DOHH2 (cell line): ENCODE measurements around the gene FOSL1.

Experiments
- H3F3A ChIP-seq: fragments of 200-600 bp; sonication (generic), shearing (Covaris generic); 2 replicates; pipeline ENCODE4 v1.6.0; 2016; ENCODE audit warnings: antibody characterized with exemption, mild to moderate bottlenecking; ENCODE audit not compliant: control insufficient read depth, insufficient read depth
- H3K27ac ChIP-seq: fragments of 200-600 bp; sonication (generic); 2 replicates; pipeline ENCODE4 v1.5.1; 2014; ENCODE audit warnings: low read depth, mild to moderate bottlenecking, low read length, moderate library complexity
- H3K27me3 ChIP-seq: fragments of 200-600 bp; sonication (generic); 2 replicates; pipeline ENCODE4 v1.6.1; 2014; ENCODE audit warnings: mild to moderate bottlenecking, low read length, mixed read lengths; ENCODE audit not compliant: control insufficient read depth
- H3K36me3 ChIP-seq: fragments of 200-600 bp; sonication (generic); 2 replicates; pipeline ENCODE4 v1.6.1; 2014; ENCODE audit warnings: mild to moderate bottlenecking, low read length, moderate library complexity, mixed read lengths; ENCODE audit not compliant: control insufficient read depth
- H3K4me1 ChIP-seq: fragments of 200-600 bp; sonication (generic); 2 replicates; pipeline ENCODE4 v1.6.1; 2014; ENCODE audit warnings: mild to moderate bottlenecking, low read length, mixed read lengths; ENCODE audit not compliant: control insufficient read depth
- H3K4me2 ChIP-seq: fragments of 200-600 bp; sonication (generic); 2 replicates; pipeline ENCODE4 v1.6.0; 2014; ENCODE audit warnings: mild to moderate bottlenecking, low read length, moderate library complexity
- H3K4me3 ChIP-seq: fragments of 200-600 bp; sonication (generic); 2 replicates; pipeline ENCODE4 v1.5.1; 2014; ENCODE audit warnings: mild to moderate bottlenecking, low read length, mixed read lengths
- H3K79me2 ChIP-seq: fragments of 200-600 bp; sonication (generic); 2 replicates; pipeline ENCODE4 v1.6.1; 2014; ENCODE audit warnings: mild to moderate bottlenecking, low read length, mixed read lengths; ENCODE audit not compliant: control insufficient read depth
- H3K9me2 ChIP-seq: fragments of 200-600 bp; sonication (generic); replicated peaks from 2 replicates; pipeline ENCODE4 v1.6.1; 2014; ENCODE audit warnings: mild to moderate bottlenecking, low read length, mixed read lengths; ENCODE audit not compliant: control insufficient read depth
- H3K9me3 ChIP-seq: fragments of 200-600 bp; sonication (generic); 2 replicates; pipeline ENCODE4 v1.6.1; 2014; ENCODE audit warnings: antibody characterized with exemption, low read length, mixed read lengths; ENCODE audit not compliant: control insufficient read depth, insufficient read depth
- H4K20me1 ChIP-seq: fragments of 200-600 bp; sonication (generic); 2 replicates; pipeline ENCODE4 v1.6.0; 2014; ENCODE audit warnings: low read depth, mild to moderate bottlenecking, antibody characterized with exemption, low read length, moderate library complexity; ENCODE audit not compliant: control insufficient read depth, insufficient read depth
- CTCF ChIP-seq: fragments of 200-600 bp; sonication (generic); IDR thresholded peaks from one replicate; pipeline ENCODE4 v1.5.1; 2014; ENCODE audit warnings: antibody characterized with exemption, mild to moderate bottlenecking, low read depth, low read length; ENCODE audit not compliant: poor library complexity, severe bottlenecking
- EZH2phosphoT487 ChIP-seq: fragments of 200-600 bp; sonication (generic); IDR thresholded peaks from 2 replicates; pipeline ENCODE4 v1.6.1; 2017; ENCODE audit warnings: borderline replicate concordance, mild to moderate bottlenecking, antibody characterized with exemption, low read length, moderate library complexity, mixed read lengths

Gene FOSL1

GRCh38 chr11:65907878-65908277, 7.7 kb upstream of the FOSL1 start:
- Histone ChIP-seq H3K79me2 (no peaks in the 10 kb centered on the region), H3K4me3 (no peak overlapping the region), H4K20me1 (no peaks in the 10 kb centered on the region), H3K36me3 (no peaks in the 10 kb centered on the region), H3K4me1 (0 out of 2 replicates have a peak, but pooled peaks cover 3% of the 10 kb centered on the region), H3K27me3 (peaks cover 38% of the 10 kb centered on the region), H3K9me3 (no peaks in the 10 kb centered on the region), H3K4me2 (no peak overlapping the region), H3K27ac (no peak overlapping the region), H3K9me2 (no peaks in the 10 kb centered on the region), H3F3A (no peaks in the 10 kb centered on the region)
- TF ChIP-seq EZH2phosphoT487 (no peak), CTCF (no peak)

- Histone ChIP-seq H3K4me1 (no peaks in the 10 kb centered on the region), H3K27ac (no peak overlapping the region), H3K9me3 (no peaks in the 10 kb centered on the region), H3K36me3 (no peaks in the 10 kb centered on the region), H3F3A (no peaks in the 10 kb centered on the region), H3K27me3 (peaks cover 45% of the 10 kb centered on the region), H3K9me2 (no peaks in the 10 kb centered on the region), H3K4me3 (no peak overlapping the region), H4K20me1 (no peaks in the 10 kb centered on the region), H3K4me2 (no peak overlapping the region), H3K79me2 (no peaks in the 10 kb centered on the region)
- TF ChIP-seq EZH2phosphoT487 (no peak), CTCF (no peak)
Observed at GRCh38 chr11:65906602-65907001, 6.4 kb upstream of the FOSL1 start.

GRCh38 chr11:65903715-65904114, 3.5 kb upstream of the FOSL1 start:
- TF ChIP-seq EZH2phosphoT487 (no peak), CTCF (no peak)
- H3K4me1 ChIP-seq: peaks cover 18% of the 10 kb centered on the region
- H3K27me3 ChIP-seq: peaks cover 40% of the 10 kb centered on the region
- H4K20me1 ChIP-seq: no peaks in the 10 kb centered on the region
- H3K4me2 ChIP-seq: no peak overlapping the region
- H3F3A ChIP-seq: no peaks in the 10 kb centered on the region
- H3K4me3 ChIP-seq: no peak overlapping the region
- no peaks in the 10 kb centered on the region for H3K36me3 ChIP-seq
- no peaks in the 10 kb centered on the region for H3K79me2 ChIP-seq
- no peaks in the 10 kb centered on the region for H3K9me2 ChIP-seq
- no peaks in the 10 kb centered on the region for H3K9me3 ChIP-seq
- no peak overlapping the region for H3K27ac ChIP-seq
